HepG2 (cell line): Measurements from ENCODE around the gene DRD3. TPM values are rescaled to one million over a fixed set of nuclear protein-coding genes. Genes with fewer than 3 reads are reported as not detected.

Experiments used
- ATAC-seq: fragments of 200-7000 bp; cut with Tn5 transposase; 3 replicates; pipeline ENCODE4 v1.9.1; 2020; ENCODE audit warnings: mild to moderate bottlenecking, moderate library complexity
- BruUV-seq: library from RNA; stranded (reverse); fragments of 400-500 nt; replicated peaks from 2 replicates; lab custom pipeline; 2021; lab: Mats Ljungman, UMichigan
- CTCF ChIA-PET: fragments of 300-600 bp; formaldehyde crosslinking; extraction: SDS; loops from one replicate; lab custom pipeline; 2021; ENCODE audit warnings: low total read pairs, inconsistent platforms, low intra/inter-chr PET ratio; lab: Yijun Ruan, JAX
- POLR2A ChIA-PET: fragments of 350-600 bp; sonication (Branson Sonifier 250); formaldehyde crosslinking; loops from one replicate; lab custom pipeline; 2020; ENCODE audit warnings: antibody characterized with exemption, inconsistent platforms; lab: Yijun Ruan, JAX
- DNase-seq: peaks from one replicate; pipeline ENCODE4 v3.0.0-alpha.2; 2015; ENCODE audit warnings: low spot score
- FAIRE-seq: peaks from 3 replicates; lab custom pipeline; 2011; peaks lifted over from hg19 to GRCh38; lab: Jason Lieb, UNC
- H2AFZ ChIP-seq: one replicate; pipeline ENCODE4 v1.6.1; 2011; ENCODE audit warnings: low read length, inconsistent platforms
- H3K27ac ChIP-seq: fragments of 300-600 bp; 3 replicates; pipeline ENCODE4 v1.8.0; 2011; ENCODE audit warnings: mixed run types, mild to moderate bottlenecking, mixed read lengths, low read length, inconsistent platforms; ENCODE audit not compliant: insufficient read depth; ENCODE audit errors: extremely low read length
- H3K27me3 ChIP-seq, 2 experiments: fragments of 200-600 bp in 1 of 2; 2 replicates in 1 of 2; 3 replicates in 1 of 2; pipeline versions ENCODE4 v1.6.0 to v1.8.0; 2011; ENCODE audit warnings: low read length in 2 of 2, mild to moderate bottlenecking in 2 of 2, moderate library complexity in 2 of 2, inconsistent platforms in 1 of 2; ENCODE audit not compliant: insufficient read depth in 2 of 2, control insufficient read depth in 1 of 2
- H3K36me3 ChIP-seq, 2 experiments: fragments of 200-600 bp in 1 of 2; replicated peaks in 1 of 2; 2 replicates in 1 of 2; 3 replicates in 1 of 2; pipeline versions ENCODE4 v1.5.1 to v1.8.0; 2011; ENCODE audit warnings: low read length in 2 of 2, inconsistent platforms in 1 of 2; ENCODE audit not compliant: insufficient read depth in 2 of 2, control insufficient read depth in 1 of 2
- H3K4me1 ChIP-seq: 2 replicates; pipeline ENCODE4 v1.5.1; 2012; ENCODE audit warnings: low read length, inconsistent platforms; ENCODE audit not compliant: insufficient read depth
- H3K4me2 ChIP-seq: 2 replicates; pipeline ENCODE4 v1.6.0; 2011; ENCODE audit warnings: low read depth, low read length, inconsistent platforms
- H3K4me3 ChIP-seq, 3 experiments: fragments of 200-600 bp in 1 of 3; sonication (generic), shearing (Covaris generic) in 1 of 3; replicated peaks in 1 of 3; 2 replicates each; pipeline ENCODE4 v1.5.1; 2011 to 2016; ENCODE audit warnings: low read length in 3 of 3, inconsistent platforms in 2 of 3, low read depth in 2 of 3, mild to moderate bottlenecking in 2 of 3, control low read depth in 1 of 3, mixed read lengths in 1 of 3; ENCODE audit not compliant: insufficient read depth in 1 of 3
- H3K79me2 ChIP-seq: one replicate; pipeline ENCODE4 v1.6.1; 2011; ENCODE audit warnings: low read length, inconsistent platforms; ENCODE audit not compliant: insufficient read depth
- H3K9ac ChIP-seq: 2 replicates; pipeline ENCODE4 v1.6.0; 2011; ENCODE audit warnings: mild to moderate bottlenecking, low read depth, low read length, inconsistent platforms; ENCODE audit not compliant: insufficient read depth
- H3K9me3 ChIP-seq: 2 replicates; pipeline ENCODE4 v1.5.1; 2012; ENCODE audit warnings: mild to moderate bottlenecking, low read length
- H4K20me1 ChIP-seq: 2 replicates; pipeline ENCODE4 v1.6.0; 2011; ENCODE audit warnings: inconsistent platforms, mild to moderate bottlenecking, low read length, moderate library complexity; ENCODE audit not compliant: insufficient read depth
- DBP ChIP-seq: sonication (generic); formaldehyde crosslinking; IDR thresholded peaks from 2 replicates; pipeline ENCODE4 v1.4.0; 2020; ENCODE audit warnings: missing genetic modification reagents; ENCODE audit errors: not compliant biosample characterization
- MAFK ChIP-seq, 2 experiments: IDR thresholded peaks in 1 of 2; conservative IDR thresholded peaks in 1 of 2; 2 replicates each; pipeline ENCODE4 v1.6.1; 2011; ENCODE audit warnings: improper control_type of control experiment in 2 of 2, low read length in 2 of 2
- MTF2 ChIP-seq: sonication (generic); formaldehyde crosslinking; IDR thresholded peaks from 2 replicates; pipeline ENCODE4 v1.5.0; 2020; ENCODE audit warnings: missing genetic modification reagents, borderline replicate concordance
- POGZ ChIP-seq: sonication (generic); formaldehyde crosslinking; IDR thresholded peaks from 2 replicates; pipeline ENCODE4 v1.4.0; 2020; ENCODE audit warnings: mild to moderate bottlenecking, missing genetic modification reagents
- SRSF9 ChIP-seq: fragments of 200-400 bp; formaldehyde crosslinking; IDR thresholded peaks from 2 replicates; pipeline ENCODE4 v1.6.1; 2018; ENCODE audit warnings: borderline replicate concordance, mild to moderate bottlenecking, low read depth, low read length; ENCODE audit not compliant: insufficient read depth, poor library complexity, severe bottlenecking
- ZNF263 ChIP-seq: sonication (generic); formaldehyde crosslinking; IDR thresholded peaks from 2 replicates; pipeline ENCODE4 v1.4.0; 2020; ENCODE audit warnings: missing genetic modification reagents
- ZXDC ChIP-seq: sonication (generic); formaldehyde crosslinking; IDR thresholded peaks from 2 replicates; pipeline ENCODE4 v1.5.0; 2020; ENCODE audit warnings: mild to moderate bottlenecking, missing genetic modification reagents
- WGBS: methylation state at CpG from one replicate; pipeline ENCODE4 v1.1.6; 2017; ENCODE audit warnings: low lambda C conversion rate; 5-methylcytosine and 5-hydroxymethylcytosine counted together
- in situ Hi-C: cut with HindIII; loops from 2 replicates; pipeline ENCODE4 v1.10.0; 2017; ENCODE audit warnings: low pct_unique_long_range_greater_than_20kb; ENCODE audit not compliant: extremely low pct_ligation_motif_present
- intact Hi-C: fragments of 100-400 bp; cut with micrococcal nuclease; formaldehyde crosslinking; loops from one replicate; pipeline ENCODE4 v1.10.0; 2022; ENCODE audit not compliant: unreplicated experiment
- polyA plus RNA-seq, 8 experiments: library from polyadenylated mRNA; depleted of rRNA in 3 of 8; stranded (reverse) in 7 of 8; unstranded in 1 of 8; fragments of >200 nt; fragmentation: Illumina TruSeq in 4 of 8; extraction: Trizol in 4 of 8; gene quantifications; 2 replicates each; pipeline versions ENCODE4 v1.2.1 to v1.2.3, GENCODE V29; 2011 to 2016; ENCODE audit warnings: low read depth in 4 of 8, missing spikeins in 1 of 8, mixed read lengths in 1 of 8; ENCODE audit not compliant: insufficient read depth in 1 of 8
- total RNA-seq, 5 experiments: library from RNA; depleted of rRNA; stranded (reverse); fragments of >200 nt; fragmentation: Illumina TruSeq; extraction: Trizol; gene quantifications; 2 replicates each; pipeline ENCODE4 v1.2.3, GENCODE V29; 2016; ENCODE audit warnings: low read depth in 1 of 5

Gene DRD3
- total and polyA plus RNA-seq, 2 of the 13 experiments (the other 11 are each of a cell fraction or from before 2014, with no cell fraction given), result not detected

- no peak for TF ChIP-seq ZXDC (CRISPR knock-in tag)
- TF ChIP-seq SRSF9, result no peak
- no peak for TF ChIP-seq MTF2 (CRISPR knock-in tag)
- TF ChIP-seq MAFK (conservative IDR thresholded peaks at IDR 0.05 in 1 of 2, IDR thresholded peaks at IDR 0.05 in 1 of 2; ENCODE audit: low read length in 2 of 2), result no peak
- no peak for TF ChIP-seq DBP
- TF ChIP-seq ZNF263, result no peak
These were observed 46.4 kb downstream of the DRD3 start (continued) for GRCh38 chr3:114132500-114132899.

GRCh38 chr3:114128826-114129225 lies 50.0 kb downstream of the DRD3 start:
- no peak for TF ChIP-seq ZNF263
- no peak for TF ChIP-seq POGZ
- POLR2A ChIA-PET, result no interaction called here
- no TSS peak for BruUV-seq
- Histone ChIP-seq H4K20me1 (no peaks in the 10 kb centered on the region), H3K36me3 (no peaks in the 10 kb centered on the region), H3K4me2 (no peak overlapping the region), H3K79me2 (no peaks in the 10 kb centered on the region), H3K9ac (no peak overlapping the region), H3K4me1 (no peaks in the 10 kb centered on the region), H3K27ac (no peak overlapping the region), H2AFZ (no peak overlapping the region), H3K27me3 (no peaks in the 10 kb centered on the region; a peak in 1 of 5 replicates), H3K9me3 (no peaks in the 10 kb centered on the region), H3K4me3 (no peak overlapping the region)
- WGBS, result 22% methylated on average over 7 of the region's 8 CpGs
- intact Hi-C loops, result no loop called here
- no peak for ATAC-seq
- DNase-seq, result no peak
- FAIRE-seq, result no peak
- in situ Hi-C loops, result no loop called here
- CTCF ChIA-PET, result no interaction called here
